ENCODE data around the gene WASHC2A. TPM values are rescaled to one million over a fixed set of nuclear protein-coding genes. Genes with fewer than 3 reads are reported as not detected.
"Not testable (repeated sequence)": the region's sequence is repeated elsewhere in the genome, so short reads cannot be mapped to it uniquely, and the experiment has no call there.

The WASHC2A gene
- polyA plus RNA-seq, 1 of the 3 experiments (the other 2 are of a cell fraction), result 16.9 TPM

DNA sequence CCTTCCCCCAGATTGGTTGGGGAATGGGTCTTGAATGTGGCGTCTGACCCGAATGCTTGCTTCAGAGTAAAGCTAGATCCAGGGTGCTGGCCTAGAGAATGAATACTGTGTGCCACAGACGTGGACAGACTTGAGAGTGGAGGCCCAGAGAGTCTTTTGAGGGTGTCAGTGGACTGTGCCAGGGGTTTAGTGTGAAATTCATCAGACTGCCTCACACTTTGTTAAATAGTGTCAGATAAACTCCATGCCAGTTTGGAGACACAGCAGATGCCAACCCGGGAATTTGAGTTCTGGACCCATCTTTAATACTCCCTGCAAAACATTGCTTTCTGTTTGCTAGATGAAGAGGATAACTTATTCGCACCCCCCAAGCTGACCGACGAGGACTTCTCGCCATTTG is 25.2 kb downstream of the WASHC2A start:
- H2AFZ ChIP-seq (ENCODE audit: low read depth); POLR2A ChIA-PET; H3K36me3 ChIP-seq (replicated peaks in 1 of 2; ENCODE audit: control insufficient read depth in 1 of 2, insufficient read depth in 2 of 2, low read length in 1 of 2); DNase-seq; H3K4me3 ChIP-seq (ENCODE audit: low read depth in 2 of 2, low read length in 1 of 2); H3K4me2 ChIP-seq; H3K27me3 ChIP-seq (ENCODE audit: insufficient read depth); H4K20me1 ChIP-seq (ENCODE audit: insufficient read depth); CTCF ChIA-PET; H3K9ac ChIP-seq; H3K27ac ChIP-seq (ENCODE audit: low read depth in 2 of 2, low read length in 1 of 2); H3K9me3 ChIP-seq; H3F3A ChIP-seq (replicated peaks; ENCODE audit: insufficient read depth); H3K79me2 ChIP-seq (ENCODE audit: insufficient read depth); H3K4me1 ChIP-seq (ENCODE audit: control insufficient read depth in 1 of 2, insufficient read depth in 2 of 2, low read depth in 1 of 2, low read length in 1 of 2); H3K9me2 ChIP-seq: not testable (repeated sequence)
- WGBS (ENCODE audit: low lambda C conversion rate), result no CpG with 5 or more reads among the region's 8 CpGs

DNA sequence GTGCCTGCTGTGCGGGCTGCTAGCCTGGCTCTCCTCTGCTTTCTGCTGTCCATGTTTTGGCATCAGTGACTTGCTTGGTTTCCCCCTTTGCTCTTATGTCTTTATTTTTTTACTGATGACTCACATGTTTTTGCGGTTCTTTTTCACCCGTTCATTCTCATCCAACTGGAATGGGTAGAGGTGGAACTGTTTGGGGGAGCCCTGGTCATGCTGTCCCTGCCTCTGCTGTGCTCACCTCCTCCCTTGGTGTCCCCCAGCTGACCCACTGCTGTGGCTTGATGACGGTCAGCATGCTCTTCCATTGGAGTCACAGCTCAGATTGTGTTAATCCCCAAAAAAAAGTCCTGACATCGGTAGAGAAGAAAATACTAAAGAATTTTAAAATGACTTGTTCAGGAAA is 26.9 kb downstream of the WASHC2A start:
- H3K4me3 ChIP-seq (ENCODE audit: low read depth in 2 of 2, low read length in 1 of 2); POLR2A ChIA-PET; H3K36me3 ChIP-seq (replicated peaks in 1 of 2; ENCODE audit: control insufficient read depth in 1 of 2, insufficient read depth in 2 of 2, low read length in 1 of 2); H3K4me1 ChIP-seq (ENCODE audit: control insufficient read depth in 1 of 2, insufficient read depth in 2 of 2, low read depth in 1 of 2, low read length in 1 of 2); H3K9ac ChIP-seq; CTCF ChIA-PET; DNase-seq; H3F3A ChIP-seq (replicated peaks; ENCODE audit: insufficient read depth); H2AFZ ChIP-seq (ENCODE audit: low read depth); H3K27ac ChIP-seq (ENCODE audit: low read depth in 2 of 2, low read length in 1 of 2); H3K9me2 ChIP-seq; H3K27me3 ChIP-seq (ENCODE audit: insufficient read depth); H3K4me2 ChIP-seq; H3K9me3 ChIP-seq; H4K20me1 ChIP-seq (ENCODE audit: insufficient read depth); H3K79me2 ChIP-seq (ENCODE audit: insufficient read depth): not testable (repeated sequence)
- 93% methylated on average over 3 of the region's 5 CpGs for WGBS (ENCODE audit: low lambda C conversion rate)

DNA sequence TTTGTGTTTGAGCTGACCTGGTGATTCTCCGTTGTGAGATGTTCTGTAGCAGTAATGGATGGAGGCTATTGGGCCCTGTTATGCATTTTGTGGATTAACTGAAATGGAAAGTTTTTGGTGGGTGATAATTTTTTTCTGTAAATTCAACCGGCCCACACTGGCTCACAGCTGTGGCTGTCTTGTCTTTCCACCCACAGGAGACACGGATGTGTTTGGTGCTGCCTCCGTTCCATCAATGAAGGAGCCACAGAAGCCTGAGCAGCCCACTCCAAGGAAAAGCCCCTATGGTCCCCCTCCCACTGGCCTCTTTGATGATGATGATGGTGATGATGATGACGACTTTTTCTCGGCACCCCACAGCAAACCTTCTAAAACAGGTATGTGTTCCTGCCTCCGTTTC is 27.6 kb downstream of the WASHC2A start:
- H3K27me3 ChIP-seq (ENCODE audit: insufficient read depth); H3K27ac ChIP-seq (ENCODE audit: low read depth in 2 of 2, low read length in 1 of 2); H3F3A ChIP-seq (replicated peaks; ENCODE audit: insufficient read depth); H4K20me1 ChIP-seq (ENCODE audit: insufficient read depth); DNase-seq; H3K4me2 ChIP-seq; H2AFZ ChIP-seq (ENCODE audit: low read depth); H3K4me3 ChIP-seq (ENCODE audit: low read depth in 2 of 2, low read length in 1 of 2); H3K79me2 ChIP-seq (ENCODE audit: insufficient read depth); H3K9ac ChIP-seq; H3K9me2 ChIP-seq; H3K36me3 ChIP-seq (replicated peaks in 1 of 2; ENCODE audit: control insufficient read depth in 1 of 2, insufficient read depth in 2 of 2, low read length in 1 of 2); H3K4me1 ChIP-seq (ENCODE audit: control insufficient read depth in 1 of 2, insufficient read depth in 2 of 2, low read depth in 1 of 2, low read length in 1 of 2); CTCF ChIA-PET; POLR2A ChIA-PET; H3K9me3 ChIP-seq: not testable (repeated sequence)
- 93% methylated on average over 5 of the region's 7 CpGs for WGBS (ENCODE audit: low lambda C conversion rate)

DNA sequence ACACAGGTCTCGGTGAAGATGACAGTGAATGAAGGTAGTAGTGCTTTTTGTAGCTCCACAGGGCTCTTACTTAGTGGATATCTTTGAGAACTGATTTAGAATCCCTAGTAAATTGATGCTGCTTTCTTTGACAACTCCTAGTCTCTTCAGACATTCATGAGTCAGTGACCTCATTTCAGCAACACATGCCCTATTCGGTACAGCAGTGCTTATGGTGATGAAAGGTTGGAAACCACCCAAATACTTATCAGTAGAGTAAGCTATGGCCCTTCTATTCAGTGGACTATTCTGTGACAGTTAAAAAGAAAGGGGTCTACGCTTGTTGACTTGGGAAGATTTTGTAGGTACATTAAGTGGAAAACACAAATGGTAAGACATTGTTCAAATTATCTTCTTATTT is 29.0 kb downstream of the WASHC2A start:
- H3K9me3 ChIP-seq; H3K36me3 ChIP-seq (replicated peaks in 1 of 2; ENCODE audit: control insufficient read depth in 1 of 2, insufficient read depth in 2 of 2, low read length in 1 of 2); CTCF ChIA-PET; DNase-seq; H4K20me1 ChIP-seq (ENCODE audit: insufficient read depth); H3K4me3 ChIP-seq (ENCODE audit: low read depth in 2 of 2, low read length in 1 of 2); H3K4me1 ChIP-seq (ENCODE audit: control insufficient read depth in 1 of 2, insufficient read depth in 2 of 2, low read depth in 1 of 2, low read length in 1 of 2); H3K9me2 ChIP-seq; POLR2A ChIA-PET; H3K9ac ChIP-seq; H3F3A ChIP-seq (replicated peaks; ENCODE audit: insufficient read depth); H3K27ac ChIP-seq (ENCODE audit: low read depth in 2 of 2, low read length in 1 of 2); H3K27me3 ChIP-seq (ENCODE audit: insufficient read depth); H2AFZ ChIP-seq (ENCODE audit: low read depth); H3K79me2 ChIP-seq (ENCODE audit: insufficient read depth); H3K4me2 ChIP-seq: not testable (repeated sequence)
- WGBS (ENCODE audit: low lambda C conversion rate), result no CpG with 5 or more reads among the region's 3 CpGs

DNA sequence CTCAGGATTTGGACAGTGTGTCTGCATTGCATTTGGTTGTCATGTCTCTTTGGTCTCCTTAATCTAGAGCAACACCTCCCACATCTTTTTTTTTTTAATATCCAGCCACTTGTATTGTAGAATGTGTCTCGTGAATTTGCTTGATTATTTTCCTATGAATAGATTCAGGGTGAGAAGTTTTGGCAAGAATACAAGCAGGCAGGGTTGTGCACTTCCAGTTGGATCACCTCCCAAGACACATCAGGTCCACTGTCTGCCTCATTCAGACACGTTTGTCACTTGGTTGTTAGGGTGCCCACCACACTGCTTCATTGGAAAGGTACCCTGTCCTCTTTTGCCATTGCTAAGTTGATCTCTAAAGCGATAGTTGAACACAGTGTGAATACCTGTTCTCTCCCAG is 30.9 kb downstream of the WASHC2A start:
- 91% methylated on average over 3 of the region's 3 CpGs for WGBS (ENCODE audit: low lambda C conversion rate)
- H3K27me3 ChIP-seq (ENCODE audit: insufficient read depth), result not testable (repeated sequence)

DNA sequence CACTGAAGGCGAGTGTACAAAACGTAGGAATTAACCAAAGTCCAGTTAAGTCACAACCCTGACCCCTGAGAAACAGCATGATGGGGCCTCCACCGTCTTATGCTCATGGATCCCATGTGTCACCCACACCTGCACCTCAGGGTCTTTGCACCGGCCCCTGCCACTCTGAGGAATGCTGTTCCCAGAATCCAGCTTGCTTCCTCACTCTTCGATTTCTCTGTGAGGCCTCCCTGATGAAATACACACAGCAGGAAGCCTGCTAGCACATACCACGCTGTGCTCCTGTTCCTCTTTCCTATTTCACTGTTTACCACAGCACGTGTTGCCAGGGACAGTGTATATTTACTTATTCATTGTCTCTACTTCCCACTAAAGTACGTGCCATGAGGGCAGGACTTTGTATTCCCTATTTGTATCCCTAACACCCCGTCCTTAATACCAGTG is 33.4 kb downstream of the WASHC2A start:
- 83% methylated on average over 8 of the region's 9 CpGs for WGBS (ENCODE audit: low lambda C conversion rate)
- H3F3A ChIP-seq (replicated peaks; ENCODE audit: insufficient read depth); H3K9me2 ChIP-seq; POLR2A ChIA-PET; H3K27me3 ChIP-seq (ENCODE audit: insufficient read depth); H4K20me1 ChIP-seq (ENCODE audit: insufficient read depth); H3K4me3 ChIP-seq (ENCODE audit: low read depth in 2 of 2, low read length in 1 of 2); H3K4me1 ChIP-seq (ENCODE audit: control insufficient read depth in 1 of 2, insufficient read depth in 2 of 2, low read depth in 1 of 2, low read length in 1 of 2); H3K9me3 ChIP-seq; H3K9ac ChIP-seq; H3K27ac ChIP-seq (ENCODE audit: low read depth in 2 of 2, low read length in 1 of 2); H2AFZ ChIP-seq (ENCODE audit: low read depth); DNase-seq; CTCF ChIA-PET; H3K4me2 ChIP-seq; H3K79me2 ChIP-seq (ENCODE audit: insufficient read depth): not testable (repeated sequence)
- peaks cover 5 to 10% of the 10 kb centered on the region in 2 experiments for H3K36me3 ChIP-seq (replicated peaks in 1 of 2; ENCODE audit: control insufficient read depth in 1 of 2, insufficient read depth in 2 of 2, low read length in 1 of 2)

More for the DNA sequence above, 30.9 kb downstream of the WASHC2A start:
- H3K9me3 ChIP-seq; H4K20me1 ChIP-seq (ENCODE audit: insufficient read depth); H3K9ac ChIP-seq; H3K4me2 ChIP-seq; H3K9me2 ChIP-seq; H3K27ac ChIP-seq (ENCODE audit: low read depth in 2 of 2, low read length in 1 of 2); H2AFZ ChIP-seq (ENCODE audit: low read depth); DNase-seq; POLR2A ChIA-PET; H3F3A ChIP-seq (replicated peaks; ENCODE audit: insufficient read depth); H3K4me3 ChIP-seq (ENCODE audit: low read depth in 2 of 2, low read length in 1 of 2); CTCF ChIA-PET; H3K79me2 ChIP-seq (ENCODE audit: insufficient read depth); H3K4me1 ChIP-seq (ENCODE audit: control insufficient read depth in 1 of 2, insufficient read depth in 2 of 2, low read depth in 1 of 2, low read length in 1 of 2): not testable (repeated sequence)
- H3K36me3 ChIP-seq (replicated peaks in 1 of 2; ENCODE audit: control insufficient read depth in 1 of 2, insufficient read depth in 2 of 2, low read length in 1 of 2), result peaks cover 5 to 10% of the 10 kb centered on the region in 2 experiments

DNA sequence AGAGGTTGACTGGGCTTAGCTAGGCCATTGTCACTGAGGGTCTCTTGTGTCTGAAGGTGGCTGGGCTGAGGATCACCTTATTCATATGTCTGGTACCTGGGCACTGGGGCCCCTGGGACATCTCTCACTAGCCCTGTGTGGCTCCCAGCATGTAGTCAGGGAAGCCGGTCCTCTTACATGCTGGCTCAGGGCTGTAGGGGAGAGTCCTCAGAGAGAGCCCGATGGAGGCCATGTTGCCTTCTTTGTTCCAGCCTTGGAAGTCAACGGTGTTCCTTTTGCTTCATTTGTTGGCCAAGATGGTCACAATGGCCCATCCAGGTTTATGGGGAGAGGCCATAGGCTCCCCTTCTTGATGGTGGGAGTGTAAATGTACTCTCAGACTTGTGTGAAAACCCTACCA is 34.0 kb downstream of the WASHC2A start:
- H3K9me3 ChIP-seq; DNase-seq; POLR2A ChIA-PET; H3K27ac ChIP-seq (ENCODE audit: low read depth in 2 of 2, low read length in 1 of 2); H3K9ac ChIP-seq; H3K4me2 ChIP-seq; H3K4me1 ChIP-seq (ENCODE audit: control insufficient read depth in 1 of 2, insufficient read depth in 2 of 2, low read depth in 1 of 2, low read length in 1 of 2); H3F3A ChIP-seq (replicated peaks; ENCODE audit: insufficient read depth); H3K9me2 ChIP-seq; H2AFZ ChIP-seq (ENCODE audit: low read depth); H3K27me3 ChIP-seq (ENCODE audit: insufficient read depth); H4K20me1 ChIP-seq (ENCODE audit: insufficient read depth); CTCF ChIA-PET; H3K4me3 ChIP-seq (ENCODE audit: low read depth in 2 of 2, low read length in 1 of 2); H3K79me2 ChIP-seq (ENCODE audit: insufficient read depth): not testable (repeated sequence)
- 97% methylated on average over 3 of the region's 3 CpGs for WGBS (ENCODE audit: low lambda C conversion rate)
- H3K36me3 ChIP-seq (replicated peaks in 1 of 2; ENCODE audit: control insufficient read depth in 1 of 2, insufficient read depth in 2 of 2, low read length in 1 of 2), result peaks cover 5 to 10% of the 10 kb centered on the region in 2 experiments

All from SK-N-SH (cell line).